HG03045 (cell line): ENCODE data around the gene STK32B.

ENCODE experiments used
- ATAC-seq: cut with Tn5 transposase; IDR thresholded peaks from one replicate; pipeline ENCODE4 v1.9.1; 2021; ENCODE audit warnings: mild to moderate bottlenecking, moderate library complexity; ENCODE audit not compliant: unreplicated experiment

Gene STK32B

GRCh38 chr4:5029447-5029846, 21.8 kb upstream of the STK32B start:
- no peak for ATAC-seq

GRCh38 chr4:5030221-5030620, 21.1 kb upstream of the STK32B start:
- no peak for ATAC-seq

- no peak for ATAC-seq
Observed at GRCh38 chr4:5030927-5031326, 20.4 kb upstream of the STK32B start.

- no peak for ATAC-seq
Observed at GRCh38 chr4:5032813-5033212, 18.5 kb upstream of the STK32B start.

GRCh38 chr4:5033281-5033841, 17.9 kb upstream of the STK32B start:
- ATAC-seq, result no peak

- no peak for ATAC-seq
Observed at GRCh38 chr4:5034206-5034605, 17.1 kb upstream of the STK32B start.

GRCh38 chr4:5036239-5036638, 15.0 kb upstream of the STK32B start:
- ATAC-seq, result no peak

GRCh38 chr4:5037553-5038551, 13.4 kb upstream of the STK32B start:
- no peak for ATAC-seq

- ATAC-seq, result no peak
Observed at GRCh38 chr4:5039800-5040199, 11.5 kb upstream of the STK32B start.

GRCh38 chr4:5040856-5041620, 10.2 kb upstream of the STK32B start:
- no peak for ATAC-seq

GRCh38 chr4:5041699-5042098, 9.6 kb upstream of the STK32B start:
- no peak for ATAC-seq

GRCh38 chr4:5043579-5043978, 7.7 kb upstream of the STK32B start:
- ATAC-seq, result no peak

GRCh38 chr4:5044341-5044740, 6.9 kb upstream of the STK32B start:
- ATAC-seq, result no peak

GRCh38 chr4:5045097-5045496, 6.2 kb upstream of the STK32B start:
- no peak for ATAC-seq

GRCh38 chr4:5048721-5049120, 2.6 kb upstream of the STK32B start:
- no peak for ATAC-seq

GRCh38 chr4:5050520-5051277, 581 bp upstream of the STK32B start:
- ATAC-seq, result no peak

GRCh38 chr4:5052204-5052702, 973 bp downstream of the STK32B start:
- ATAC-seq, result no peak

GRCh38 chr4:5052726-5053425, 1.6 kb downstream of the STK32B start:
- no peak for ATAC-seq

- ATAC-seq, result no peak
Observed at GRCh38 chr4:5054532-5054931, 3.3 kb downstream of the STK32B start.

GRCh38 chr4:5055411-5055810, 4.1 kb downstream of the STK32B start:
- no peak for ATAC-seq
